ENCODE data around the gene NAV3.

Gene NAV3

DNA sequence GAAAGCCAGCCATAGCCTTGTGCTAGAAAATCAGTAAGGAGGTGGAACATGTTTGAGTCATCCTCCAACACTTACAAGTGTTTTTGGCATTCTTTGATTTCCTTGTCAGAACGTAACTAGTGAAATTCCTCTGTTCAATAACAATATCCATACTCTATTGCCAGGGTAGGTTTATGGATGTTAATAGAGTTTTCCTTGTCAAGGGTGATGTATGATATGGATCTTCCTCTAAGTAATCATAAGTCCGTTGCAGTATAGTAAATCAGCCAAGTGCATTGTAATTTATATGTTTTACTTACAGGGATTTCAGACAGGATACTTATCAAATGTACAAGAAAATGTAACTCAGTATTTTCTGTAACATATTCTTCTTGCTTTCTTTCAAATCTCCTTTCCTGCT, 19.4 kb downstream of the NAV3 start:
- no peaks in the 10 kb centered on the region for H3K9me3 ChIP-seq (ENCODE audit: low read length)
- no peak overlapping the region for H2AFZ ChIP-seq (ENCODE audit: low read depth, low read length)
- peaks cover 11% of the 10 kb centered on the region for H3K4me1 ChIP-seq (ENCODE audit: insufficient read depth, low read length)
- H3K27me3 ChIP-seq (ENCODE audit: insufficient read depth, low read length), result no peaks in the 10 kb centered on the region
- H3K36me3 ChIP-seq (ENCODE audit: insufficient read depth, low read length), result no peaks in the 10 kb centered on the region
- no peak overlapping the region for H3K4me3 ChIP-seq (ENCODE audit: low read length)

DNA sequence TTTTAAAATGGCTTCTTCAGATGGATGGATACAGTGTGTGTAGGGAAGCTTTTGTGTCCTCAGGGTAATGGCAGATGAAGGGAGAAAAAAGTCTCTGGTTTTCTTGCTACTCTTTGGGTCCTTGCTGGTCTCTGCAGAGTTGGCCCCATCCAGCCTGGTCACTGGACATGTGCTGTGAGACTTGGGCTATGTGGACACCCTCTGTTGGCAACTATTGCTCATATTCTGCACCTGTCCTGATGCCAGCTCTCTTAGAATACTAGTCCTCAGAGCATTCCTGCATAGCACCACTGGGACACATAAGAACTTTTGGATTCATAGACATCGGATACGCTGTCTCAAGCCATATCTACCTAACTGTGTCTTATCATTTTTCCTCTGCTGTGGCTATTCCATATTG, 20.0 kb downstream of the NAV3 start:
- Histone ChIP-seq H3K9me3 (ENCODE audit: low read length) (no peaks in the 10 kb centered on the region), H3K4me1 (ENCODE audit: insufficient read depth, low read length) (peaks cover 11% of the 10 kb centered on the region), H3K36me3 (ENCODE audit: insufficient read depth, low read length) (no peaks in the 10 kb centered on the region), H3K4me3 (ENCODE audit: low read length) (no peak overlapping the region), H3K27me3 (ENCODE audit: insufficient read depth, low read length) (no peaks in the 10 kb centered on the region), H2AFZ (ENCODE audit: low read depth, low read length) (no peak overlapping the region)

GRCh38 chr12:77855548-77855947, 24.9 kb downstream of the NAV3 start:
- no peaks in the 10 kb centered on the region for H3K4me1 ChIP-seq (ENCODE audit: insufficient read depth, low read length)
- H3K9me3 ChIP-seq (ENCODE audit: low read length), result no peaks in the 10 kb centered on the region
- H3K27me3 ChIP-seq (ENCODE audit: insufficient read depth, low read length), result no peaks in the 10 kb centered on the region
- H3K4me3 ChIP-seq (ENCODE audit: low read length), result no peak overlapping the region
- H3K36me3 ChIP-seq (ENCODE audit: insufficient read depth, low read length), result no peaks in the 10 kb centered on the region
- H2AFZ ChIP-seq (ENCODE audit: low read depth, low read length), result no peak overlapping the region

DNA sequence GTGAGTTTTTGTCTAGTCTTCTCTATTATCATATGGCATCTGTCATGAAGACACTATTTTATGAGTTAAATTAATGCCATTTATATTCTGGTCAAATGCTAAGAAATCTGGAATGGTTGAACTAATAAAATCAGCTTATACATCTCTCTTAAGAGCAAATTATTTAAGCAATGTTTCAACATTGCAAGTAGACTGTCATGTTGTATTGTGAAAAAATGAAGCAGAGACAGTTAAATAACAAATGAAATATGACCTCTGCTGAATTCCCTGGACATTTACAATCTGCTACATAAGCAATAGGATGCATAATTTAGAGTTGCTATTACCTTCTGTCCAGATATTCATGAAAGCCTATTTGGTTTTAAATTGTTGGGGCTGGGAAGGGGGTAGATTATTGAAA, 30.6 kb downstream of the NAV3 start:
- no peaks in the 10 kb centered on the region for H3K27me3 ChIP-seq (ENCODE audit: insufficient read depth, low read length)
- H3K4me3 ChIP-seq (ENCODE audit: low read length), result no peak overlapping the region
- no peaks in the 10 kb centered on the region for H3K9me3 ChIP-seq (ENCODE audit: low read length)
- H3K36me3 ChIP-seq (ENCODE audit: insufficient read depth, low read length), result no peaks in the 10 kb centered on the region
- peaks cover 2% of the 10 kb centered on the region for H3K4me1 ChIP-seq (ENCODE audit: insufficient read depth, low read length)
- H2AFZ ChIP-seq (ENCODE audit: low read depth, low read length), result no peak overlapping the region

DNA sequence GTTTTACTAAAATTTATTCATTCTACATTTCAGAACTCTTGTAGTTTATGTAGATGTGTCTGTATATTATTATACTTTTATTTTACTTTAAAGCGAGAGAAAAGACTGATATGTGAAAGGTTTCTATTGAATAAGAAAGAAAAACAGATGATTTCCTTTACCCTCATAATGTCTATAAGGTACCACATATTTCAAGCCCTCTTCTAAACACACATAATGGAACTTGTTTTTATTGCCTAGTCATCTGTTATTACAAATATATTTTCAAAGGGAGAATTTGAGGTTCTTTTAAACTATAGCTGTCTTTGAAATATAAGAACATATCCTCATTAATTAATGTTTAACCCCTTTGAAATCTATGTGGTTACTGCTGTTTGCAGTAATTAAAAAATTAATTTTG, 34.5 kb downstream of the NAV3 start:
- no peaks in the 10 kb centered on the region for H3K9me3 ChIP-seq (ENCODE audit: low read length)
- no peak overlapping the region for H3K4me3 ChIP-seq (ENCODE audit: low read length)
- H3K27me3 ChIP-seq (ENCODE audit: insufficient read depth, low read length), result no peaks in the 10 kb centered on the region
- peaks cover 2% of the 10 kb centered on the region for H3K4me1 ChIP-seq (ENCODE audit: insufficient read depth, low read length)
- H3K36me3 ChIP-seq (ENCODE audit: insufficient read depth, low read length), result no peaks in the 10 kb centered on the region
- no peak overlapping the region for H2AFZ ChIP-seq (ENCODE audit: low read depth, low read length)

DNA sequence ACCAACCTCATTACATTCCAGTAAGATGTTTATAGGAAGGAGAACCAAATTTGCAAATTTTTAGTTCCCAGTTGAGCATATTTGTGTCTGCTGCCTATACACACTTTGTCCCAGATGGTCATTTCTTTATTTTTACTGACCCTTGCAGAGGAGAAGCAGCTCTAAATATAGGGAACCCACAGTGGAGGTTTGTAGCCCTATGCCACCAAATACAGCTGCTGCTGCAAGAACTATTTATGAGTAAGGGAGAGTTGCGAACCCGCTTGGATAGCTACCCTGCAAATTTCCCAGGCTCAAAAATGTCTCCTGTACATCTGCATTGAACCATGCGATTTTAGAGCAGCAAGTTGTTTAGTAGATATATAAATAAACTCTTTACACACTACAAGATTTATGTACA, 48.2 kb downstream of the NAV3 start:
- H3K9me3 ChIP-seq (ENCODE audit: low read length), result no peaks in the 10 kb centered on the region
- no peaks in the 10 kb centered on the region for H3K4me1 ChIP-seq (ENCODE audit: insufficient read depth, low read length)
- H3K4me3 ChIP-seq (ENCODE audit: low read length), result no peak overlapping the region
- no peak overlapping the region for H2AFZ ChIP-seq (ENCODE audit: low read depth, low read length)
- H3K36me3 ChIP-seq (ENCODE audit: insufficient read depth, low read length), result no peaks in the 10 kb centered on the region
- no peaks in the 10 kb centered on the region for H3K27me3 ChIP-seq (ENCODE audit: insufficient read depth, low read length)

GRCh38 chr12:77882709-77883108, 52.0 kb downstream of the NAV3 start:
- Histone ChIP-seq H3K36me3 (ENCODE audit: insufficient read depth, low read length) (no peaks in the 10 kb centered on the region), H3K27me3 (ENCODE audit: insufficient read depth, low read length) (no peaks in the 10 kb centered on the region), H2AFZ (ENCODE audit: low read depth, low read length) (no peak overlapping the region), H3K4me3 (ENCODE audit: low read length) (no peak overlapping the region), H3K9me3 (ENCODE audit: low read length) (no peaks in the 10 kb centered on the region), H3K4me1 (ENCODE audit: insufficient read depth, low read length) (no peaks in the 10 kb centered on the region)

GRCh38 chr12:77888611-77889010, 57.9 kb downstream of the NAV3 start:
- Histone ChIP-seq H3K9me3 (ENCODE audit: low read length) (no peaks in the 10 kb centered on the region), H3K4me1 (ENCODE audit: insufficient read depth, low read length) (no peaks in the 10 kb centered on the region), H3K27me3 (ENCODE audit: insufficient read depth, low read length) (no peaks in the 10 kb centered on the region), H2AFZ (ENCODE audit: low read depth, low read length) (no peak overlapping the region), H3K36me3 (ENCODE audit: insufficient read depth, low read length) (no peaks in the 10 kb centered on the region), H3K4me3 (ENCODE audit: low read length) (no peak overlapping the region)

DNA sequence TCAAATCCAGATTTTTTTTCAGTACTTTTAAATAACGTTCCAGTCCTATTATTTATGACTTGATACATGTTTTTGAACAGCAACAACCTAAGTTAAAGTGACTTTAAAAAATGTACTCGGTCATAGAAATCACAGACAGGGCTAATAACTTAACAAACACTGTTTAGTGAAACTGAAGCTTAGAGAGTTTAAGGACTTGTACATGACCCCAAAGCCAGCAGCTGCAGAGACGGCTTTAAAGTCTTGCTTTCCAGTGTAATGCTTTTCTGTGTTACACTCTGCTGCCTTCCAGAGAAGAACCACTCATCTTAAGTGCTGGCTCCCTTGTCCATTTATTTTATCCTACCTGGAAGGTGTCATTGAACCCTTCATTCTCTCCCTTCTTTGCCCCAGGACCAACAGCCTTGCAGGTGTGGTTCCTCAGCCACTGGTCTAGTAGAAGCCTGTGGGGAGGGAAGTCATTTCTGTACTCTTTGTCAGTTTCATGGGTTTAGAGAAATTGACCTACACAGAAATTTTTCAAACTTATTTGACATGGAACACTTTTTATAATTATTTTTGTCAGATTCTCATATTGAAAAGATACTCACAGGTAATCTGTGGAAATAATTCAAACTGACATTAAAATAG, 60.9 kb downstream of the NAV3 start:
- Histone ChIP-seq H3K36me3 (ENCODE audit: insufficient read depth, low read length) (no peaks in the 10 kb centered on the region), H3K9me3 (ENCODE audit: low read length) (no peaks in the 10 kb centered on the region), H2AFZ (ENCODE audit: low read depth, low read length) (no peak overlapping the region), H3K4me3 (ENCODE audit: low read length) (no peak overlapping the region), H3K27me3 (ENCODE audit: insufficient read depth, low read length) (no peaks in the 10 kb centered on the region), H3K4me1 (ENCODE audit: insufficient read depth, low read length) (no peaks in the 10 kb centered on the region)

DNA sequence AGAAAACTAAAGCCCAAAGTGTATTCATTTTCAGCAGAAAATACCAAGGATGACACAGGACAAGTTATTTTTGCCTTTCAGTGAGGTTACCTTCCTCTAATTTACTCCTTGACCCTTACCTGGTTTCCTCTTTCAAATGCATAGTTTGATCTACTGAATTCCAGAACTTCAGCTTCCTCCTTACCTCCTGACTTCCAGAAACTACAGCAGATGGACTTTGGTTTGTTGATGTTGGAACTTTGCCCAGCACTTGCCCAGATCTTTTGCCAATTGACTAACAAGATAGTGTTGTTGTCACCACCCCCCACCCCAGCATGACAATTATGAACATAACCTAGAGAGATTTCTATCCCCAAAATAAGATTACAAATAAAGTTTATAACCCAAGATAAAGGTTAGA, 63.2 kb downstream of the NAV3 start:
- H3K4me3 ChIP-seq (ENCODE audit: low read length), result no peak overlapping the region
- no peaks in the 10 kb centered on the region for H3K27me3 ChIP-seq (ENCODE audit: insufficient read depth, low read length)
- no peaks in the 10 kb centered on the region for H3K9me3 ChIP-seq (ENCODE audit: low read length)
- no peak overlapping the region for H2AFZ ChIP-seq (ENCODE audit: low read depth, low read length)
- no peaks in the 10 kb centered on the region for H3K4me1 ChIP-seq (ENCODE audit: insufficient read depth, low read length)
- H3K36me3 ChIP-seq (ENCODE audit: insufficient read depth, low read length), result no peaks in the 10 kb centered on the region

DNA sequence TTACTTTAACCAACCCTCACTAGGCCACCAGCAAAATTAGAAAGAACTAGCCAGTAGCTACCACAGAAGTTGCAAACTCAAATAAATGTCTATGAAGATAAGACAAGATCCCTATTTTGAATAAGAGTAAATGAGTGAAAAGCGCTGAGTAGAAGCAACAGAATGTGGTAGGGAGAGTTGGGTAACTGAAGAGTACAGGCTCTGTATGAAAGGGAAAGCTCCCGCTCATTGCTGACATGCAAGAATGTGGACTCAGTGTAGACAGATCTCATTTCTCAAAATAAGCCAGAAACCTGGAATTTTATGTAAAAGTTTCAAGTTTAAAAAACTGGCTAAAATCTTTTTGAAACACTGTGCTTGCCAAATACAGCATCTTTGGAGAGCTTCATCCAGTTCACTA, 63.9 kb downstream of the NAV3 start:
- Histone ChIP-seq H3K9me3 (ENCODE audit: low read length) (no peaks in the 10 kb centered on the region), H3K27me3 (ENCODE audit: insufficient read depth, low read length) (no peaks in the 10 kb centered on the region), H2AFZ (ENCODE audit: low read depth, low read length) (no peak overlapping the region), H3K4me1 (ENCODE audit: insufficient read depth, low read length) (no peaks in the 10 kb centered on the region), H3K36me3 (ENCODE audit: insufficient read depth, low read length) (no peaks in the 10 kb centered on the region), H3K4me3 (ENCODE audit: low read length) (no peak overlapping the region)

DNA sequence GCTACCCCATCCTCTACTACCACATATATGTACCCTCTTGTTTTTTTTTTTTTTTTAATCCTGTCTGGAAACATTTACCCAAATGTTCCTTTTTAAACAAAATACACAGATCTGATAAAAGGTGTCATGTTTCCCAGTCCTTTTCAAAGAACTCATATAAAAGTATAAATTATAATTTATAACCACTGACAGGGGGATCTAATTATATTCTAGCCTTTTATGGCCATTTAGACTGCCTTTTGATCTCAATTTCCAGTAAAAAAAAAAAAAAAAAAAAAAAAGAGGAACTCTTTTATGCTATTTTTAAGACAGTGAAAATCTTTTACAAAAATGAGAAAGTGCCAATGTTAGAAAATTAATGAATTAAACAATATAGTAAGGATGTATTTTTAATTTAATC, 65.0 kb downstream of the NAV3 start:
- no peaks in the 10 kb centered on the region for H3K4me1 ChIP-seq (ENCODE audit: insufficient read depth, low read length)
- no peak overlapping the region for H3K4me3 ChIP-seq (ENCODE audit: low read length)
- no peak overlapping the region for H2AFZ ChIP-seq (ENCODE audit: low read depth, low read length)
- H3K36me3 ChIP-seq (ENCODE audit: insufficient read depth, low read length), result no peaks in the 10 kb centered on the region
- H3K27me3 ChIP-seq (ENCODE audit: insufficient read depth, low read length), result no peaks in the 10 kb centered on the region
- H3K9me3 ChIP-seq (ENCODE audit: low read length), result no peaks in the 10 kb centered on the region

DNA sequence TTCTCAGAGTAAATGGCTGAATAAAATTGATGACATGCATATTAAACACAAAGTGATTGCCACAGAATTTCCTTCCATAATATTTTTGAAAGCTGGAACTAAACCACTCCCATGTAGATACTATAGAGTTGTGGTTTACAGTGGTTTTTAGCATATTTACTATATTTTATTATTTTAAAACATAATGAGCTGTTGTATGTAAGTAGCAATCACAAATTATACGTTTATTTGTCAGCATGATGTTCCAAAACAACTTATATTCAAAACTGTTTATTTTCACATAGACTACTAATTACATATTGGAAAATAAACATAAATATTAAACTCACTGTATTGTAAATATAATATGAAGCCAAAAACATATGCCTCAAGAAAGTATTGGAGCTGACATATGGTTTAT, 77.2 kb downstream of the NAV3 start:
- H3K27me3 ChIP-seq (ENCODE audit: insufficient read depth, low read length), result no peaks in the 10 kb centered on the region
- H3K4me1 ChIP-seq (ENCODE audit: insufficient read depth, low read length), result no peaks in the 10 kb centered on the region
- no peaks in the 10 kb centered on the region for H3K36me3 ChIP-seq (ENCODE audit: insufficient read depth, low read length)
- H3K9me3 ChIP-seq (ENCODE audit: low read length), result no peaks in the 10 kb centered on the region
- H3K4me3 ChIP-seq (ENCODE audit: low read length), result no peak overlapping the region
- H2AFZ ChIP-seq (ENCODE audit: low read depth, low read length), result no peak overlapping the region

- Histone ChIP-seq H3K4me3 (ENCODE audit: low read length) (no peak overlapping the region), H3K27me3 (ENCODE audit: insufficient read depth, low read length) (no peaks in the 10 kb centered on the region), H2AFZ (ENCODE audit: low read depth, low read length) (no peak overlapping the region), H3K36me3 (ENCODE audit: insufficient read depth, low read length) (no peaks in the 10 kb centered on the region), H3K9me3 (ENCODE audit: low read length) (no peaks in the 10 kb centered on the region), H3K4me1 (ENCODE audit: insufficient read depth, low read length) (no peaks in the 10 kb centered on the region)
Measured at GRCh38 chr12:77914081-77914488, 83.4 kb downstream of the NAV3 start.
